Ishikawa (cell line): Measurements from ENCODE around the gene DENR.

ENCODE experiments used
- CEBPB ChIP-seq: IDR thresholded peaks from 2 replicates; pipeline ENCODE4 v1.6.1; 2012
- CREB1 ChIP-seq: IDR thresholded peaks from 2 replicates; pipeline ENCODE4 v1.6.1; 2012; ENCODE audit warnings: low read depth
- EGR1 ChIP-seq: IDR thresholded peaks from 2 replicates; pipeline ENCODE4 v1.6.1; 2012
- EP300 ChIP-seq: IDR thresholded peaks from 2 replicates; pipeline ENCODE4 v1.6.1; 2012; ENCODE audit warnings: borderline replicate concordance
- FOXM1 ChIP-seq: IDR thresholded peaks from 2 replicates; pipeline ENCODE4 v1.6.1; 2012; ENCODE audit warnings: low read depth, borderline replicate concordance
- NFIC ChIP-seq: IDR thresholded peaks from 2 replicates; pipeline ENCODE4 v1.6.1; 2012
- RAD21 ChIP-seq: IDR thresholded peaks from 2 replicates; pipeline ENCODE4 v1.6.1; 2012; ENCODE audit warnings: low read depth
- TAF1 ChIP-seq: IDR thresholded peaks from 2 replicates; pipeline ENCODE4 v1.6.1; 2012; ENCODE audit warnings: low read depth, mild to moderate bottlenecking
- TCF12 ChIP-seq: IDR thresholded peaks from 2 replicates; pipeline ENCODE4 v1.6.1; 2012; ENCODE audit warnings: low read depth
- TEAD4 ChIP-seq: IDR thresholded peaks from 2 replicates; pipeline ENCODE4 v1.6.1; 2012
- USF1 ChIP-seq: IDR thresholded peaks from 2 replicates; pipeline ENCODE4 v1.6.1; 2012
- YY1 ChIP-seq: IDR thresholded peaks from 2 replicates; pipeline ENCODE4 v1.6.1; 2012; ENCODE audit warnings: low read depth
- ZBTB7A ChIP-seq: IDR thresholded peaks from 2 replicates; pipeline ENCODE4 v1.6.1; 2012; ENCODE audit warnings: low read depth
- TF ChIP-seq, protein P1 (sequence below): IDR thresholded peaks from 2 replicates; pipeline ENCODE4 v1.6.1; 2012
- TF ChIP-seq, protein P2 (sequence below): IDR thresholded peaks from 2 replicates; pipeline ENCODE4 v1.6.1; 2012; ENCODE audit warnings: low read depth, mild to moderate bottlenecking

DENR gene

GRCh38 chr12:122725452-122726079 is 27.1 kb upstream of the DENR start:
- TF ChIP-seq CREB1, result no peak
- no peak for TF ChIP-seq TCF12

- TF ChIP-seq TEAD4, result peak; percentile 35; the same call in 1 of the 2 replicates
- TF ChIP-seq EGR1, result no peak
Measured at GRCh38 chr12:122726080-122726558, 26.5 kb upstream of the DENR start.

- TF ChIP-seq YY1, result no peak
- TF ChIP-seq, protein P1, sequence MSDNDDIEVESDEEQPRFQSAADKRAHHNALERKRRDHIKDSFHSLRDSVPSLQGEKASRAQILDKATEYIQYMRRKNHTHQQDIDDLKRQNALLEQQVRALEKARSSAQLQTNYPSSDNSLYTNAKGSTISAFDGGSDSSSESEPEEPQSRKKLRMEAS, result no peak
- TF ChIP-seq TEAD4, result no peak
- TF ChIP-seq USF1, result no peak
- no peak for TF ChIP-seq CREB1
- no peak for TF ChIP-seq CEBPB
- no peak for TF ChIP-seq FOXM1
- no peak for TF ChIP-seq NFIC
- TF ChIP-seq, protein P2, sequence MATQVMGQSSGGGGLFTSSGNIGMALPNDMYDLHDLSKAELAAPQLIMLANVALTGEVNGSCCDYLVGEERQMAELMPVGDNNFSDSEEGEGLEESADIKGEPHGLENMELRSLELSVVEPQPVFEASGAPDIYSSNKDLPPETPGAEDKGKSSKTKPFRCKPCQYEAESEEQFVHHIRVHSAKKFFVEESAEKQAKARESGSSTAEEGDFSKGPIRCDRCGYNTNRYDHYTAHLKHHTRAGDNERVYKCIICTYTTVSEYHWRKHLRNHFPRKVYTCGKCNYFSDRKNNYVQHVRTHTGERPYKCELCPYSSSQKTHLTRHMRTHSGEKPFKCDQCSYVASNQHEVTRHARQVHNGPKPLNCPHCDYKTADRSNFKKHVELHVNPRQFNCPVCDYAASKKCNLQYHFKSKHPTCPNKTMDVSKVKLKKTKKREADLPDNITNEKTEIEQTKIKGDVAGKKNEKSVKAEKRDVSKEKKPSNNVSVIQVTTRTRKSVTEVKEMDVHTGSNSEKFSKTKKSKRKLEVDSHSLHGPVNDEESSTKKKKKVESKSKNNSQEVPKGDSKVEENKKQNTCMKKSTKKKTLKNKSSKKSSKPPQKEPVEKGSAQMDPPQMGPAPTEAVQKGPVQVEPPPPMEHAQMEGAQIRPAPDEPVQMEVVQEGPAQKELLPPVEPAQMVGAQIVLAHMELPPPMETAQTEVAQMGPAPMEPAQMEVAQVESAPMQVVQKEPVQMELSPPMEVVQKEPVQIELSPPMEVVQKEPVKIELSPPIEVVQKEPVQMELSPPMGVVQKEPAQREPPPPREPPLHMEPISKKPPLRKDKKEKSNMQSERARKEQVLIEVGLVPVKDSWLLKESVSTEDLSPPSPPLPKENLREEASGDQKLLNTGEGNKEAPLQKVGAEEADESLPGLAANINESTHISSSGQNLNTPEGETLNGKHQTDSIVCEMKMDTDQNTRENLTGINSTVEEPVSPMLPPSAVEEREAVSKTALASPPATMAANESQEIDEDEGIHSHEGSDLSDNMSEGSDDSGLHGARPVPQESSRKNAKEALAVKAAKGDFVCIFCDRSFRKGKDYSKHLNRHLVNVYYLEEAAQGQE, result no peak
- no peak for TF ChIP-seq TAF1
- no peak for TF ChIP-seq EGR1
- no peak for TF ChIP-seq EP300
- no peak for TF ChIP-seq TCF12
Measured at GRCh38 chr12:122729583-122730214, 22.9 kb upstream of the DENR start.

DNA sequence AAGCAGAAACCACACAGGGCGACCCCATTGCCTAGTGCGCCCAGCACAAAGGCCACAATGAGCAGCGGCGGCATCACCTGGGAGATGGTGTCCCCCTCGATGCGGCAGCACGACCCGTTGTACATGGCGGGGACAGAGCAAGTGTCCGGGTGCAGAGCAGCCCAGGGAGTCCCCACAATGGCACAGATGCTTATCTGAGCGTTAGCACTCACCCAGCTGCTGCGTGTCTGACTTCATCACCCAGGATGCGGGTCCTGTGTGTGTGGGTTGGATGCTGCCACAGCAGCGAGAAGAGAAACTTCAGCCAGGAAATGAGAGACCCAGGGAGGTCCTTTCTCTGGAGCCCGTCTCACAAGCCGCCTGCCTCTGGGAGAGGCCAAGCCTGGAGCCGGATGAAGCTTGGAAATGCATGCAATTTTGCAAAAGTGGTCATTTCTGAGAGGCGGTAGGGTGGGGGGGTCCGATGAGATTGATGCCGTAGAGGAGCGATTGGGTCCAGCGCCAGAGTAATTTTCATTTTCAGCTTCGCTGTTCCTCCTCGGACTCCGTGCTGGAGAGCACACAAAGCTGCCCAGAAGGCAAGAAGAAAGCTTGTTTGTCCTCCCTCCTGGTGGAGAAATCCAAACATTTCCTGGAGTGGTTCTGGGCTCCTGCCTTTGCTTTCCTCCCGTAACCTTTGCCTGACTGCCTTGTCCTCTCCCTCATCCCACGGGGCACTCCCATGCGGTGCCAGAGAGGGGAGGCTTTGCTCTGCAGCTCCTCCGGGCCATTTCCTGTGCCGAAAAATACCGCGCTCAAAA is 22.2 kb upstream of the DENR start, which contains the start of gene HCAR1:
TSS of gene HCAR1 (minus strand) at position 630 of the 800 bp plus-strand sequence. CDS start at position 125, 505 bp downstream.
- no peak for TF ChIP-seq TCF12
- no peak for TF ChIP-seq TAF1
- TF ChIP-seq NFIC, result no peak
- TF ChIP-seq YY1, result no peak
- TF ChIP-seq CEBPB, result no peak
- no peak for TF ChIP-seq FOXM1
- no peak for TF ChIP-seq USF1
- no peak for TF ChIP-seq EGR1
- no peak for TF ChIP-seq TEAD4
- no peak for TF ChIP-seq RAD21
- TF ChIP-seq, protein P2, result no peak
- TF ChIP-seq ZBTB7A, result no peak
- TF ChIP-seq EP300, result no peak
- no peak for TF ChIP-seq CREB1
- TF ChIP-seq, protein P1, result no peak

DNA sequence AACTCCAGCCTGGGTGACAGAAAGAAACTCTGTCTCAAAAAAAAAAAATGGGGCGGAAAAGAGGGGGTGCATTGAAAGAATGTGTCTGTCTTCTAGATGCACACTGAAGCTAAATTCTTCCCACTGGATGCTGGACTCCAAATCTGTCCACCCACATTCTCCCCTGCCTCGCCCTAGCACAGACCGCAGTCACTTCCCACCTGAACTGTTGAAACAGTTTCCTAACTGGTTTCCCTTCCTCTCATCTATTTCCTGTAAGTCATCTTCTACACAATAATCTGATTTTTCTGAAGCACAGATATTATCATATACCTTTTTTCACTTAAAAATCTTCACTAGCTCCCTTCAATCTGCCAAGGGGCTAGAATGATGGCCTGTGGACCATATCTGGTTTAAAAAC is 20.5 kb upstream of the DENR start:
- TF ChIP-seq RAD21 (no peak), FOXM1 (no peak), TAF1 (no peak), NFIC (no peak), EGR1 (no peak), EP300 (no peak), YY1 (no peak), ZBTB7A (no peak), TEAD4 (no peak), CREB1 (no peak), CEBPB (no peak), USF1 (no peak)
- TF ChIP-seq, protein P2, result no peak
- TF ChIP-seq, protein P1, result no peak
